T1000 (cell line): ENCODE measurements around the gene PIP4K2A.
"Not testable (repeated sequence)": the region's sequence is repeated elsewhere in the genome, so short reads cannot be mapped to it uniquely, and the experiment has no call there.

Experiments
- DNase-seq: peaks from one replicate; lab custom pipeline; 2025; ENCODE audit warnings: mixed read lengths; lab: John Stamatoyannopoulos, UW

The PIP4K2A gene

DNA sequence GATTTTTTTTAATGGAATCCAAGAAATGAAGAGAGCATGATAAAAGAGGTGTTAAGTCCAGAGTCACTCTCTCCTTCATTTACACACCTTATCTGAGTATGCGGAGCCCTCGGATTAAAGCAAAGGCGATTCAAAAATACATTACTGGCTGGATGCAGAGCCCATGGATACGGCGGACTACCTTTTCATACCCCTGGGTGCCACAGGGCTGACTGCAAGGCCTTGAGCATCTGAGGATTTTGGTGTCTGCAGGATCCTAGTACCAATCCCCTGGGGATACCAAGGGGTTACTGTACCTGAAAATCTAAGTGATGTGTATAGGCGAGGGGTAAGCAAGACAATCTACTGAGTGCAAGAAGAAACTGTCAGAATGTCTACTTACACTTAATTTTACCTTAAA, 20.5 kb downstream of the PIP4K2A start:
- no peak for DNase-seq

DNA sequence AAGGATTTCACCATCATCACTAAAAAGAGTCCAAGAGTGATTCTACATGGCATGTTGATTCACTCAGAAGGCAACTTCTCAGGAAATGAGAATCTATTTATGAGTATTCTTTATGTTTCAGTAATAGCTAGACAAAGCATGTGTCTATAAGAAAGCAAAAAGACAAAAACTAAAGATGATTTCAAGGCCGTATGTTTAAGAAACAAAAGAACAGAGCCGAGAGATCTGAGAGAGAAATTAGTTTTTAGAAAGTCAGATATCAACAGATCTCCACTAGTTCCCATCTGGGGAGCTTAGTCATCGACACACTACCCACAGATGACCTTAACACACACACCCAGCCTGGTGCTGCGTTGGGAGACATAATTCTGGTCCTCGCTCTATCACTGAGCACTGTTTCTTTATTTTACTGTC, 21.0 kb downstream of the PIP4K2A start:
- DNase-seq: no peak

DNA sequence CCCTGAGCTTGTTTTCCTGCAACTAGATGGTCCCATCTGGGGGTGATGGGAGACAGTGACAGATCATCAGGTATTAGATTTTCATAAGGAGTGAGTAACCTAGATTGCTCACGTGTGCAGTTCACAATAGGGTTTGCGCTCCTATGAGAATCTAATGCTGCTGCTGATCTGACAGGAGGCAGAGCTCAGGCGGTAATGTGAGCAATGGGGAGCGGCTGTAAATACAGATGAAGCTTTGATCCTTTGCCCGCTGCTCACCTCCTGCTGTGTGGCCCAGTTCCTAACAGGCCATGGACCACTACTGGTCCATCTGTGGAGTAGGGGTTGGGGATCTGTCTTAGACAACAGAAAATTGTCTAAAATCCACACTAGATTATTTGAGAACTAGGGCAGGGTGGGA, 22.3 kb downstream of the PIP4K2A start:
- DNase-seq: not testable (repeated sequence)

DNA sequence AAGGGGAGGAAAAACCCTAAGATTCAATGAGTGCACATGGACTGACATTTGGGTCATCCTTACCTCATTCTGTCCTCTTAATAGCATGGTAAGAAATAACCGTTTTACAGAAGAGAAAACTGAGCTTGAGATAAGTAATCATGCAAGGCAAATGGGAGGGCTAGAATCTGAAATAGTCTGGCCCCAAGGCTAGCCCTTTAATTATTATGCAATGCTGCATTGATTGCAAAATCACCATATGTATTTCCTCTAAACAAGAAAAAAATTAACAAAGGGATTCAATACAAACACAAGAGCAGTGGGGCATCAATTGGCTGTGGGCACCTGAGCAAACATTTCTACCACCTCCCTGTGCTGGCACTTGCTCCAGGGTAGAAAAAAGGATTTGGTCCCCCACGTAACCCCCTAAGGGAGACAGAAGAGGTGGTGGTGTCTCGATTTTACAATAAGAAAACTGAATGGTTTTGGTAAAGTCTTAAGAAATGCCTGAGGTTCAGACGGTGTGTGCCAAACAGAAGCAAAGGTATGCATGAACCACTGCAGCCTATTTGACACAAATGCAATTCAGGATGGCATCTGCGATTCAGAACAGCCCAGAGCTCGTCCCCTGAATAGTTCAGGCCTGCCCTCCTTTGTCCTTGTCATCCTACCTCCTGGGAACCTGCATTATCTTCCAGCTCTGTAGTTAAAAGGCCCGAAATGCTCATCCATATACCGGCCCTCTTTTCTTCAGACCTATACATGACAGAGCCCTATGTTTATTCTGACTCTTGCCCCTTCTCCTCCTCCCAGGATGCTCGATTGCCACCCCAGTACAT, 23.6 kb downstream of the PIP4K2A start:
- DNase-seq: no peak

DNA sequence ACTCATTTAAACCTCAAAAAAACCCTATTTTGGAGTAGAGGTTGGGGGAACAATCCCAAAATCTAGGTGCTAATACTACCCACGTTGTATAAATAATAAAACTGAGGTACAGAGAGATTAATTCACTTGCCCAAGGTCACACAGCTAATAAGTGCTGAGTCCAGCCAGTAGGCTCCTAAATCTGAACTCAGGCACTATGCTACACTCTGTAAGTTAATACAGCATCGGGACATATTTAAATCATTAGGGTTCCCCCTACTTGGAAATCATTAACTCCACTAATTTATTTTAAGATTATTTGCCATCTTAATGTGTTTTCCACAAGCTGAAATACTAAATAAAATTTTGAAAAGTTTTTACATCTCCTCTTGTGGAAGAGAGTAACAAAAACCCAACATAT, 24.2 kb downstream of the PIP4K2A start:
- DNase-seq: no peak

DNA sequence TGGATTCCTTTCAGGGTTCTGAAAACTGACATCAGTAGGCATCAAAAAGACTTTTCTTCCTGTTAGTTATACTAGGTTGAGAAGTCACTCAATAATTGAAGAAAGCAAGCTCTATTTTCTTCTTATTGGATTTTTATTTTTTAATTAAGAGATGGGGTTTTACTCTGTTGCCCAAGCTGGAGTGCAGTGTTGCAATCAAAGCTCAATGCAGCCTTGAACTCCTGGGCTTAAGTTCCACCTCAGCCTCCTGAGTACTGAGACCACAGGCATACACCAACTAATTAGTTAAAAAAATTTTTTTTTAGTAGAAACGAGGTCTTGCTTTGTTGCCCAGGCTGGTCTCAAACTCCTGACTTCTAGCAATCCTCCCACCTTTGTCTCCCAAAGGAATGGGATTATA, 28.0 kb downstream of the PIP4K2A start:
- no peak for DNase-seq

DNA sequence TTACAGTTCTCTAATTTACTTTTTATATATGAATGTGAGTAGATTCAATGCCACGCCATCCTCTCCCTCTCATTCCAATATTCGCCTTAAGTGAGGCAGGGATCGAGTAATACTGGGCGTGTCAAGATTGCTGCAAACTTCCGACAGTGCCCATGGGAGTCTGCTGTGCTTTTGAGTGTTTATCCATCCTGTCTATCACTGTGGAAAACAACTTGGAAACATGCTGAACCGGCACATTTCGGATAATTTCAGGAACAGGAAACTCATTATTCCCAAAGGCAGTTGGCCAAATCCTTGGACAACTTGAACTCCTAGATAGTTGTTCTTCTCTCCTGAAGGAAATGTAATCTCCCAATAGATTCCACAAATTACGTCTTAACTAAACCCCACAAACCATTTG, 28.5 kb downstream of the PIP4K2A start:
- no peak for DNase-seq

DNA sequence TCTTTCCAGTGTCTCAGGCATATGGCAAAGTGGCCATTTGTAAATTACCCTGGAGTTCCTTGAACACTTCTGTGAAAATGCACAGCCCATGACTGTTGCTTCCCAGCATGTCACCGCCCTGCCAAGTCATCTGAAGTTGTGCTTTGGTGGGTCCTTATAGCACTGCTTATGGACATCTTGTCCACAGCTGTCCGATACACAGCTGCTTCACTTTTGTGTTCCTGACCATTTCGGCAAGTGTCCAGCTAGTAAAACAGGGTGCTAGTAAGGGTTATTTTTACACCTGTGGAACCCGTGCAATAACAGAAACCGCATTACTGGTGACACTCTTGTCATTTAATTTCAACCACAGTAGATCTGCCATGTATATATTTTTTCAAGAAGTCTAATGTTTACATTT, 29.7 kb downstream of the PIP4K2A start:
- no peak for DNase-seq

DNA sequence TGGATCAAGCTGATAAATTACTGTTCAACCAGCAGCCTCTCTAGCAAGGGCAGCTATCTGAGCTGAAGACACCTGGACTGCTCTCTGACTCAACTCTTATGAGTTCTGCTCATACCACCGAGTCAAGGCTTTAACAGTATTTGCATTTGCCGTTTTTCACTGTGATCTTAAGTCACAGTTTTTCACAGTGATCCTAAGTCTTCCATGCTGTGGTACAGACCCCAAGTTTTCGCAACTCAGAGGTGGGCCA, 31.3 kb downstream of the PIP4K2A start:
- no peak for DNase-seq

DNA sequence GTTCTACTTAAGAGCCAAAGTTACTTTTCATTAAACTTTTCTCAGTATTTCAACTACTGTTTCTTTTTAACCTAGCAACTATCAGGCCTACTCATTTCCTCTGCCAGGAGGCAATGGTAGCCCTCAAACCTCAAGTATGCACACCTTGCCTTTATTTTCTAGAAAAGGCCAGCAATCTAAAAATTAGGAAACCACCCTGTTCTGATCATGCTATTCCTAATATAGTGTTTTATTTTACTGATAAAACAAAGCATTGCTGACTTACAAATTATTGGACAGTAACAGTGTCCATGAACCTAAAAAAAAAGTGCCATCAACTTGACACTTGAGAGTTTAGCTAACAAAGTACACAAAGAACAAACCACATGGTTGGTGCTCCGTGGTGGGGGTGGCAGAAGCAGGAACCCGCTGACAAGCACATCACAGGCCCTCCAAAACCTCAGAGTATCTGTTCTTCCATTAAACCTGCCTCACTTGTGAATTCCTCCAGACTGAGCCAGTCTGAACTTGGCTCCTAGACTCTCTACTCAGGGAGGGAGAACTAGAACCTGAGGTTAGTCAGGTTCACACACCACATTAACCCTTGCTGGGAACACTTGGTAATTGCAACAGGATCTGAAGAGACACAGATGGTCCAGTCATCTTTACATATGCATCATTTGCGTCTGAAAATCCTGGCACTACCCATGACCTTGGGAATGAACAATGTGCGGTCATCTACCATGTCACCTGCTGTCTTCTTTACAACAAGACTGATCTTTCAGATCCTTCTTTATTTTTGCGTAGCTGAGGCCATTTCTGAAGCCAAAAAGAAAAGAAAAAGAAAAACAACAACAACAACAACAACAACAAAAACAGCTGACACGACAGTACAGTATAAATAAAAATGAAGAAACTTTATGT, 31.9 kb downstream of the PIP4K2A start:
- DNase-seq: no peak

DNA sequence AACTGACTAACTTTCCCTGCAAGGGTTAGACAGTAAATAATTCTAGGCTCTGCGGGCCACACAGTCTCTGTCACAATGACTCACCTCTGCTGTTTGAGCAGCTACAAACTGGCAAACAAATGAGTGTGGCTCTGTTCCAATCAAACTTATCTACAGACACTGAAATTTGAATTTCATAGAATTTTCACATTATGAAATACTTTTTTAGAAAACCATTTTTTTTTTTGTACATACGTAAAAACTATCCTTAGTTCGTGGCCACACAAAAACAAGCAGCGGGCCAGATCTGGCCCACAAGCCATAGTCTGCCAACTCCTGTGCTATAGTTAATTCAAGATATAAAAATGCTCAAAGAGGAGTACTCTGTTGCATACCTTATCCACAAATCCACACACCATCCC, 32.6 kb downstream of the PIP4K2A start:
- DNase-seq: no peak

DNA sequence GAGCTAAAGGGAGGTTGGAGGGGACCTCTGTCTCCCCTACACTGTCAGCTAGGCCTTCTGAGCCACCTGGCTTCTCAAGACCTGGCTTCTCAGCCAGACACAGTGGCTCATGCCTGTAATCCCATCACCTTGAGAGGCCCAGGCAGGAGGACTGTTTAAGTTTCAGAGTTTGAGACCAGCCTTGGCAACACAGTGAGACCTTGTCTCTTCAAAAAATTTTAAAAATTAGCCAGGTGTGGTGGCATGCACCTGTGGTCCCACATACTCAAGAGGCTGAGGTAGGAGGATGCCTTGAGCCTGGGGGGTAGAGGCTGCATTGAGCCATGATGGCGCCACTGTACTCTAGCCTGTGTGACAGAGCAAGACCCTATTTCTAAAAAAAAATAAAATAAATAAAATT, 33.1 kb downstream of the PIP4K2A start:
- no peak for DNase-seq

DNA sequence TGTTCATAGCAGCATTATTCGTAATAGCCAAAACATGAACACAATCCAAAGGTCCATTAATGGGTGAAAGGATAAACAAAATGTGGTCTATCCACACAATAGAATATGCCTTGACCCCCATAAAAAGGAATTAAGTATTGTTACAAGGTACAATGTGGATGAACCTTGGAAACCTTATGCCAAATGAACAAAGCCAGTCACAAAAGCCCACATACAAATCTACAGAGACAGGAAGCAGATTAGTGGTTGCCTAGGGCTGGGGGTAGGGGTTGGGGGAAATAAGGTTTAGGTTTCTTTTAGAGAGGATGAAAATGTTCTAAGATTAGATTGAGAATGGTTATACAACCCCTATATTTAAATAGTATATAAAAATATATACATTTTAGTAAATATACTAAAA, 34.8 kb downstream of the PIP4K2A start:
- no peak for DNase-seq

DNA sequence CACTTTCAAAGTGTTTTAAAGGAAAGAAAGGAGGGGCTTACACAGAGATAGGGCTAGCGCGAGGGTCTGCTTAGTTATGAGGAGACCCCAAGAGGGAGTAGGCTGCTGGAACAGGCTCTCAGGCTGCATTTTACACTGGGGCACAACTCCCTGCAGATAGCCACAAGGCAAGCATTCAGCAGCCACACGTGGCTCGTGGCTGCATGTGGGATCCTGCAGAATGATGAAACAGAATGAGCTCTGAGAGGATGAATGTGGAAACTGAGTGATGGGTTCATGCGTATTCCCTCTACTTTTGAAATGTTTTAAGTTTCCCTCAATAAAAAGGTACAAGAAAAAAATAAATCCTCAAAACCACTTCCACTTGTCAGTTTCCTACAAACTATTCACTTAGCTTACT, 37.0 kb downstream of the PIP4K2A start:
- DNase-seq: no peak

DNA sequence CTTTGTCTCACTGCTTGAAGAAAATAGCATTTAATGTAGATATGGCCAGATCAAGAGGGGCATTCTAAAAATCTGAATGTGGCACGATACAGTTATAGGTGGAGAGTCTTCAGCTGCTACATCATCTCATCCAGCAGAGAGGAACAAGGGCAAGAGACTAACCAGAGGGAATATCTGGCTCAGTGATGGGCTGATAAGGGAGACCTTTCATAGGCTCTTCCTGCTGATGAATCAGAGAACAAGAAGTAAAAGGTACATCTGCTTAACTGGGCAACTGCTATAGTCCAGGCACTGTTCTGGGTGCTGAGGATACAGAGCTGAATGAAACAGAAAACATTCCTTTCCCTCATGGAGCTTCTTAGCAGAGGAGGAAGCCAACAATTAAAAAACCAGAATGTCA, 37.9 kb downstream of the PIP4K2A start:
- no peak for DNase-seq

DNA sequence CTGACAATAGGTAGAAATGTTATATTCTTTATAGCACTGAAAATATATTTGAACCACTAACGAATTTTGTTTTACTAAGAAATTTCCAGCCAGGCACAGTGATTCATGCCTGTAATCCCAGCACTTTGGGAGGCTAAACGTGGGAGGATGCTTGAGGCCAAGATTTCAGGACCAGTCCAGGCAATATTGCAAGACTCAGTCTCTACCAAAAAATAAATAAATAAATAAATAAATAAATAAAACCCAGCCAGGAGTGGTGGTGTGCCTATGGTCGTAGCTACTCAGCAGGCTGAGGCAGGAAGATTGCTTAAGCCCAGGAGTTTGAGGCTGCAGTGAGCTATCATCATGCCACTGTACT, 39.8 kb downstream of the PIP4K2A start:
- no peak for DNase-seq

DNA sequence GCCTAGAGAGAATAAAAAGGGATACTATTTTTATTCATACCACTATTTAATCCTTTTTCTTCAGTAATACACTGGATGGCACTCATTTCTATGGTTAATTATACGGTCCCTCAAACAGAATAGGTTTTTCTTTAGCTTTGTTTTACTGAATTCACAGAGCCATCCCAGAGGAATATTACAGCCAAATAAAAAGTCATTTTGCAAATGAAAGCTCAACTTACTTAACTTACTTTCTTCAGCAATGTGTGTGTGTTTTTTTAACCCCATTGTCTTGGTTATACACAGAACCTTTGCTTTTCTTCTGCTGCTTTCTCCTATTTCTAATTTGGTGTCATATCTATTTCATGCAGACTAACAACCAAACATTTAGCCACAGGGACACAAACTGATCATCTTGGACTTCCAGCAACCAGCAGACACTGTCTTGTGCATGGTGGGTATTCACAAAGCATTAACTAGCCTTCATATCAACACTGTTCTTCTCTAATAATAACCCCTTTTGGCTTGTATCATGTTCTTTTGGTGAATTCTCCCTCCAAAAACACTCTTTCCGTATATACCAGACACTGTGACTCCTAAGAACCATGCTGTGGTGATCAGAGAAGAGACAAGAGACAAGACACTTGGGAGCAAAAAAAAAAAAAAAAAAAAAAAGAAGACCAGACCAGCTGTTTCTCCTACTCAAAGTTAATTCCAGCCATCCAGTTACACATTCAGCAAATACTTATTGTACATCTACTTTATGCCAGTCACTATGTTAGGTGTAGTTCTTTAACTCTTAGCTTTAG, 40.4 kb downstream of the PIP4K2A start:
- DNase-seq: no peak

DNA sequence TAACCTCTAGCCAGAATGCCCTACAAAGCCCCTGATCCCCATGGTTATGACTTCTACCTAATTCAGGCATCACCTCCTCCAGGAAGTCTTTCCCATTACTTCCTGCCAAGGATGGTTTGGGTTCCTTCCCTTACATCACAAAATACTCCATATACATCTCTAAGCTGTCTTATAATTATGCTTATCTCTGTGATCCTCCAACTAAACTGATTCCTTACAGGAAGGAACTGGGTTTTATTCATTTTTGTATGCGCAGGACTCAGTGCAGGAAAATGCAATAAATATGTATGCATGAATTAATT, 41.3 kb downstream of the PIP4K2A start:
- DNase-seq: no peak

DNA sequence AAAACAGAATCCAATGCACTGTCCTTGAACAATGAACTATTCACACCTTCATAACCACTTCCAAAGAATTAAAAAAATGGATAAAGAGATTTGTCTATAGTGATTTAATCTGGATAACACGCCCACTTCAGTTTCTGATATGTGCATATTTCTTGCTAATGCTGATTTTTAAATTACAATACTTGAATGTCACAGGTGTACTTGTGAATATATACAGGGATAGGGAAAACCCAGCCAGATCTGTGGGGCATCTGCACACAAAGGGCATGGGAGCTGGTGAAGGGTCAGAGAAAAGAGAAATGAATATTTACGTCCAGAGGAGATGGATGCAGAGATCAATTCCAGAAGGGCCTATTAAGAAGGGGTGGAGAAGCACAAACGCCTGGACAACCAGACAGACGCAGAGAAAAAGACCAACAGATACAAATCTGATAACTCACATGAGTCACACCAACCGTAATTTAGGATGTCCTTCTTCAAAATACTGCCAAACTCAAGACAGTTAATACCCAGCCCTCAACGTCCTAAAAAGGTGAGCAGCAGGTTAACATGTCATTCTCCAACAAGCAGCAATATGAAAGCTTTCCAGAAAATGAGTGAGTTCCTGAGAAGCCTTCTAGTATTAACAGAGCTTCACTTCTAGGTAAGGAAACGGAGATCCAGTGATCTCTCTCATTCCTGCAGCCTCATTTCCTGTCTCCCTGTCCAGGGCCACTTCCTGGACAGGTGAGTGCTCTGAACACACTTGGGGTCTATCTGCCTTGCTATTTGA, 41.9 kb downstream of the PIP4K2A start:
- no peak for DNase-seq

DNA sequence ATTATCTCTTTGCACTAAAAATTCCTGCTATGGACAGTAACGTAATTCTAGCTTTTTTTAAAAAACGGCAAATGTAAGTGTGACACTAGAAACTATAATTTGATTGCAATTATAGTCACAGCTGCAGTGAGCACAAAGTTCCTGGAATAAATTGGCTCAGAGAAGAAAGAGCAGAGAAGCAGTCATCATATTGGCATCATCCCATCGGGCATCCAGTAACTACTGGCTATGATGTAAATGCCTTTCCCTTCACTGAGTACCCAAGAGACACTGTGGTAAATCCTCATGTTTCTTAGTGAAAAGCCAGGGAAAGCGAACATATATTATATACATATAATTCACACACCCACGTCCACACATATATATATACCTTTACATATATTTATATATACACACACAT, 43.6 kb downstream of the PIP4K2A start:
- DNase-seq: no peak

DNA sequence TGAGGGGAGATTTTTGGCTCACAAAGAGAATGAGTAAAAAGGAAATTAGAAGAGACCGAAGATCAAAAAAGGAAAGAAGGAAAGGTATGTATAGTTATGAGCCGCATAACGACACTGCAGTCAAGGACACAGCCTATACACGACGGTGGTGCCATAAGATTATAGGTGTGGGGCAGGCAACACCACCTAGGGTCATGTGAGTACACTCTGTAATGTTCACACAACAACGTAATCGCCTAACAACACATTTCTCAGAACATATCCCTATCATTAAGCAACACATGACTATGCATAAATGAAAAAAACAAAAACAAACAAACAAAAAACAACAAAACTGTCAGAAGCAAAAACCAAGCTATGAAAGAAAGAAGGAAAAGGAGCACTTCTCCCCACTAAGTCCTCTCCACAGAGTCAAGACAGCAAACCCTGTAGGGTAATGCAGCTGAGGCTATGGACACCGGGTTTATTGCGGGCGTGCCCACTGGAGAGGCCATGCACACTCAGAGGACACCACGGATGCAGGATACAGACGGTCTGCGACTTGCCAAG, 45.1 kb downstream of the PIP4K2A start:
- no peak for DNase-seq

DNA sequence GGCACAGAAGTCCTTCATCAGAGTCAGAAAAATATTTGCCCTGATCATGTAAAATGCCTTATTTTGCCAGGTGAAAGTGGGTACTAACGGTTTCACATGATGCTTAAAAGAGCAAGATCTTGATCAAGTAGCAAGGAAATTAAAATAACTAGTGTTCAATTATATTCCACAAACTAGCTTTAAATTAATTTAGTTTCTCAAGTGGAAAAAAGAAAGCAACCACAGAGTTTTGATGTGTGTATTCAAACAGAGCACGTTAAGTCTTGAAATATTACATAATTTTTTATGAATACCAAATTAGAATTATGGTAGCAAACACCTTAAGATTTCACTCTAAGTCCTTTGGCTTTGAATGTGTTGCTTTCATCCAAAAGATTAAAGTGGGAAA, 47.3 kb downstream of the PIP4K2A start:
- DNase-seq: no peak
